ENCODE data around the gene EPB41L4B. TPM values are rescaled to one million over a fixed set of nuclear protein-coding genes. Genes with fewer than 3 reads are reported as not detected.

The EPB41L4B gene
- polyA plus RNA-seq, 1 donor from 2014 or later = 4.1 TPM

DNA sequence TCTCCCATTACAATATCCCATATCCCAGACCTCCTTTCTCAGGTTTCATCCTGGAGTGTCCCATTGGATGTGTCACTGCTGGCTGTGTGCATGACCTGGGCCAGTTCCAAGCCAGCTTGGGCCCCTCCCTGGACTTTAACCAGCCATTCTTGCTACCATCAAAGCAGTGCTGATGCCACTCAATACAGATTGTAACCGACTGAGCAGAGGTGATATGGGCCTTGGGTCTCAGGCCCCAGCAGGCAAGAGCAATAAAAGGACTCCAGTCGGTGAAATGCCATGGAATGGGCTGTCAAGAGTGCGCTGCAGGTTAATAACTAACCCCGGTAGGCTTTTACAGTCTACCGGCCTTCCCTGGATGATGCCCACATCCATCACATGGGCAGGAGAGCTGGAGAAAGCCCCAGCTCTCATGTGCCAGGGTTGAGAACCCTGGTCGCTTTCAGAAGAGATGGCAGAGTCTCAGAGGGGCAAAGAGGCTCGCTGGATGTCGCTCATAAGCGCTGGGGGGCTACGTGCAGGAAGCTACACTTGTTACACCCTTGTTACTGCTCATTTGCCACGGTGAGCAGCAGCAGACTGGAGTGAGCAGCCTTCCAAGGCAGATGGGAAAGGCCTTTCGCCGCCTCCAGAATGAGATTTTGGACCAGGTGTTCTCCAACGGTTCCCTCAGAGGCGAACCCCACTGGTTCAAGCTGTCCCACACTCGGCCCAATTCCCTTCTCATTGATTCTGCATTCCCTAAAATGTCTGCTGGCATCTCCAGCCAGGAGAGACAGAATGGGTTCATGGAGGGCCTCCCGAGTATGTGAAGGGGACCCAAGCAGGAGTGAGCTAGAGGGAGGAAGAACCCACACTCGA is 13.2 kb downstream of the EPB41L4B start:
- H3K4me2 ChIP-seq (ENCODE audit: low read length) = no peak overlapping the region
- H3F3A ChIP-seq (ENCODE audit: insufficient read depth, low read length, poor library complexity, severe bottlenecking) = no peaks in the 10 kb centered on the region
- no peaks in the 10 kb centered on the region for H3K79me2 ChIP-seq (replicated peaks; ENCODE audit: insufficient read depth, low read length)
- no peaks in the 10 kb centered on the region for H3K9me3 ChIP-seq (ENCODE audit: low read length)
- H3K27ac ChIP-seq (ENCODE audit: low read length) = no peak overlapping the region
- no peak overlapping the region for H3K9ac ChIP-seq (ENCODE audit: low read length)
- H3K36me3 ChIP-seq (ENCODE audit: insufficient read depth, low read length) = no peaks in the 10 kb centered on the region
- TF ChIP-seq EZH2 (IDR thresholded peaks at IDR 0.05; ENCODE audit: borderline replicate concordance, insufficient read depth, low read length, poor library complexity, severe bottlenecking) (no peak), TAF1 (IDR thresholded peaks at IDR 0.05; ENCODE audit: low read depth) (no peak), RAD21 (conservative IDR thresholded peaks at IDR 0.05) (no peak), MXI1 (conservative IDR thresholded peaks at IDR 0.05; ENCODE audit: poor library complexity, severe bottlenecking) (no peak), POLR2AphosphoS5 (IDR thresholded peaks at IDR 0.05) (no peak), EP300 (conservative IDR thresholded peaks at IDR 0.05; ENCODE audit: poor library complexity, severe bottlenecking) (no peak), SMC3 (conservative IDR thresholded peaks at IDR 0.05; ENCODE audit: poor library complexity) (no peak)
- TF ChIP-seq, protein P1, sequence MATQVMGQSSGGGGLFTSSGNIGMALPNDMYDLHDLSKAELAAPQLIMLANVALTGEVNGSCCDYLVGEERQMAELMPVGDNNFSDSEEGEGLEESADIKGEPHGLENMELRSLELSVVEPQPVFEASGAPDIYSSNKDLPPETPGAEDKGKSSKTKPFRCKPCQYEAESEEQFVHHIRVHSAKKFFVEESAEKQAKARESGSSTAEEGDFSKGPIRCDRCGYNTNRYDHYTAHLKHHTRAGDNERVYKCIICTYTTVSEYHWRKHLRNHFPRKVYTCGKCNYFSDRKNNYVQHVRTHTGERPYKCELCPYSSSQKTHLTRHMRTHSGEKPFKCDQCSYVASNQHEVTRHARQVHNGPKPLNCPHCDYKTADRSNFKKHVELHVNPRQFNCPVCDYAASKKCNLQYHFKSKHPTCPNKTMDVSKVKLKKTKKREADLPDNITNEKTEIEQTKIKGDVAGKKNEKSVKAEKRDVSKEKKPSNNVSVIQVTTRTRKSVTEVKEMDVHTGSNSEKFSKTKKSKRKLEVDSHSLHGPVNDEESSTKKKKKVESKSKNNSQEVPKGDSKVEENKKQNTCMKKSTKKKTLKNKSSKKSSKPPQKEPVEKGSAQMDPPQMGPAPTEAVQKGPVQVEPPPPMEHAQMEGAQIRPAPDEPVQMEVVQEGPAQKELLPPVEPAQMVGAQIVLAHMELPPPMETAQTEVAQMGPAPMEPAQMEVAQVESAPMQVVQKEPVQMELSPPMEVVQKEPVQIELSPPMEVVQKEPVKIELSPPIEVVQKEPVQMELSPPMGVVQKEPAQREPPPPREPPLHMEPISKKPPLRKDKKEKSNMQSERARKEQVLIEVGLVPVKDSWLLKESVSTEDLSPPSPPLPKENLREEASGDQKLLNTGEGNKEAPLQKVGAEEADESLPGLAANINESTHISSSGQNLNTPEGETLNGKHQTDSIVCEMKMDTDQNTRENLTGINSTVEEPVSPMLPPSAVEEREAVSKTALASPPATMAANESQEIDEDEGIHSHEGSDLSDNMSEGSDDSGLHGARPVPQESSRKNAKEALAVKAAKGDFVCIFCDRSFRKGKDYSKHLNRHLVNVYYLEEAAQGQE (IDR thresholded peaks at IDR 0.05; ENCODE audit: borderline replicate concordance) = no peak
- TF ChIP-seq, protein P2, sequence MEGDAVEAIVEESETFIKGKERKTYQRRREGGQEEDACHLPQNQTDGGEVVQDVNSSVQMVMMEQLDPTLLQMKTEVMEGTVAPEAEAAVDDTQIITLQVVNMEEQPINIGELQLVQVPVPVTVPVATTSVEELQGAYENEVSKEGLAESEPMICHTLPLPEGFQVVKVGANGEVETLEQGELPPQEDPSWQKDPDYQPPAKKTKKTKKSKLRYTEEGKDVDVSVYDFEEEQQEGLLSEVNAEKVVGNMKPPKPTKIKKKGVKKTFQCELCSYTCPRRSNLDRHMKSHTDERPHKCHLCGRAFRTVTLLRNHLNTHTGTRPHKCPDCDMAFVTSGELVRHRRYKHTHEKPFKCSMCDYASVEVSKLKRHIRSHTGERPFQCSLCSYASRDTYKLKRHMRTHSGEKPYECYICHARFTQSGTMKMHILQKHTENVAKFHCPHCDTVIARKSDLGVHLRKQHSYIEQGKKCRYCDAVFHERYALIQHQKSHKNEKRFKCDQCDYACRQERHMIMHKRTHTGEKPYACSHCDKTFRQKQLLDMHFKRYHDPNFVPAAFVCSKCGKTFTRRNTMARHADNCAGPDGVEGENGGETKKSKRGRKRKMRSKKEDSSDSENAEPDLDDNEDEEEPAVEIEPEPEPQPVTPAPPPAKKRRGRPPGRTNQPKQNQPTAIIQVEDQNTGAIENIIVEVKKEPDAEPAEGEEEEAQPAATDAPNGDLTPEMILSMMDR (IDR thresholded peaks at IDR 0.05; ENCODE audit: poor library complexity, severe bottlenecking) = no peak
- no peaks in the 10 kb centered on the region for H3K27me3 ChIP-seq (ENCODE audit: insufficient read depth, low read depth, low read length)
- no peaks in the 10 kb centered on the region for H4K20me1 ChIP-seq (ENCODE audit: insufficient read depth)
- H3K4me3 ChIP-seq (ENCODE audit: low read length) = no peak overlapping the region
- no peak overlapping the region for H2AFZ ChIP-seq (ENCODE audit: low read depth, low read length)
- H3K9me2 ChIP-seq (ENCODE audit: insufficient read depth, low read length) = no peaks in the 10 kb centered on the region

DNA sequence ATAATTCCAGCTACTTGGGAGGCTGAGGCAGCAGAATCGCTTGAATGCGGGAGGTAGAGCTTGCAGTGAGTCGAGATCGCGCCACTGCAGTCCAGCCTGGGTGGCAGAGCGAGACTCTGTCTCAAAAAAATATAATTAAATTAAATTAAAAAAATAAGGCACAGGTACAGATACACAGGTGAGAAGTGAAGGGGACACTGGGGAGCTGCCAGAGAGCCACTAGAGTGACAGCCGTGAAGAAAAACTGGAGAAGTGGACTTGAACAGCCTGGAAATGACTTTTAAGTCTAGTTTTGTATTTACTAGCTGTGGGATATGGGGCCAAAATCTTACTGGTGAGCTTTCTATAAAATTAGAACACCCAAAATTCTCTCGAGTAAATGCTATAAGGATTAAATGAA is 15.1 kb downstream of the EPB41L4B start:
- Histone ChIP-seq H3F3A (ENCODE audit: insufficient read depth, low read length, poor library complexity, severe bottlenecking) (no peaks in the 10 kb centered on the region), H3K4me2 (ENCODE audit: low read length) (no peak overlapping the region), H2AFZ (ENCODE audit: low read depth, low read length) (no peak overlapping the region), H3K27me3 (ENCODE audit: insufficient read depth, low read depth, low read length) (no peaks in the 10 kb centered on the region), H3K36me3 (ENCODE audit: insufficient read depth, low read length) (no peaks in the 10 kb centered on the region), H3K79me2 (replicated peaks; ENCODE audit: insufficient read depth, low read length) (no peaks in the 10 kb centered on the region), H3K27ac (ENCODE audit: low read length) (no peak overlapping the region), H4K20me1 (ENCODE audit: insufficient read depth) (no peaks in the 10 kb centered on the region), H3K9me3 (ENCODE audit: low read length) (no peaks in the 10 kb centered on the region), H3K4me3 (ENCODE audit: low read length) (no peak overlapping the region), H3K9ac (ENCODE audit: low read length) (no peak overlapping the region), H3K9me2 (ENCODE audit: insufficient read depth, low read length) (no peaks in the 10 kb centered on the region)
- TF ChIP-seq POLR2AphosphoS5 (IDR thresholded peaks at IDR 0.05) (no peak), EP300 (conservative IDR thresholded peaks at IDR 0.05; ENCODE audit: poor library complexity, severe bottlenecking) (no peak), SMC3 (conservative IDR thresholded peaks at IDR 0.05; ENCODE audit: poor library complexity) (no peak), EZH2 (IDR thresholded peaks at IDR 0.05; ENCODE audit: borderline replicate concordance, insufficient read depth, low read length, poor library complexity, severe bottlenecking) (no peak), TAF1 (IDR thresholded peaks at IDR 0.05; ENCODE audit: low read depth) (no peak), RAD21 (conservative IDR thresholded peaks at IDR 0.05) (no peak), MXI1 (conservative IDR thresholded peaks at IDR 0.05; ENCODE audit: poor library complexity, severe bottlenecking) (no peak)
- TF ChIP-seq, protein P2 (IDR thresholded peaks at IDR 0.05; ENCODE audit: poor library complexity, severe bottlenecking) = no peak
- TF ChIP-seq, protein P1 (IDR thresholded peaks at IDR 0.05; ENCODE audit: borderline replicate concordance) = no peak

Data from neural cell (in vitro differentiated cells).